Lung (tissue), 12 donors: ENCODE measurements around the gene OPHN1. TPM values are rescaled to one million over a fixed set of nuclear protein-coding genes. Genes with fewer than 3 reads are reported as not detected.

Source experiments
- ATAC-seq: fragments of 200-7000 bp; cut with Tn5 transposase; one replicate; pipeline ENCODE4 v1.9.1; 2020; ENCODE audit warnings: moderate number of reproducible peaks; ENCODE audit not compliant: insufficient read depth, low FRiP score
- DNase-seq, 3 donors: peaks; one replicate each; pipeline ENCODE4 v3.0.0-alpha.2; 2013 to 2017
- H3K27ac ChIP-seq, 2 donors: one replicate each; pipeline ENCODE4 v1.5.1; 2013; ENCODE audit warnings: mild to moderate bottlenecking in 2 of 2, moderate library complexity in 2 of 2, control low read depth in 1 of 2, inconsistent platforms in 1 of 2, low read depth in 1 of 2, low read length in 1 of 2
- H3K27me3 ChIP-seq, 3 donors: one replicate each; pipeline ENCODE4 v1.5.1; 2013; ENCODE audit warnings: low read length in 2 of 3; ENCODE audit not compliant: control insufficient read depth in 3 of 3, insufficient read depth in 3 of 3
- H3K36me3 ChIP-seq, 4 donors: one replicate each; pipeline ENCODE4 v1.5.1; 2013; ENCODE audit warnings: low read length in 4 of 4, mild to moderate bottlenecking in 1 of 4, moderate library complexity in 1 of 4; ENCODE audit not compliant: control insufficient read depth in 4 of 4, insufficient read depth in 4 of 4
- H3K4me1 ChIP-seq, 5 donors: one replicate each; pipeline ENCODE4 v1.5.1; 2013; ENCODE audit warnings: low read length in 5 of 5, mild to moderate bottlenecking in 2 of 5, moderate library complexity in 1 of 5; ENCODE audit not compliant: control insufficient read depth in 5 of 5, insufficient read depth in 5 of 5
- H3K4me3 ChIP-seq: one replicate; pipeline ENCODE4 v1.5.1; 2013; ENCODE audit warnings: mild to moderate bottlenecking, control low read depth, moderate library complexity
- H3K9ac ChIP-seq, 2 donors: one replicate each; pipeline ENCODE4 v1.5.1; 2013; ENCODE audit warnings: low read length in 2 of 2, control low read depth in 1 of 2; ENCODE audit not compliant: insufficient read depth in 1 of 2
- H3K9me3 ChIP-seq, 4 donors: one replicate each; pipeline ENCODE4 v1.5.1; 2013; ENCODE audit warnings: low read length in 3 of 4, mild to moderate bottlenecking in 1 of 4, moderate library complexity in 1 of 4; ENCODE audit not compliant: control insufficient read depth in 4 of 4, insufficient read depth in 3 of 4
- CTCF ChIP-seq: IDR thresholded peaks from 2 replicates; pipeline ENCODE4 v1.5.1; 2012; ENCODE audit warnings: mild to moderate bottlenecking; ENCODE audit errors: control extremely low read depth, extremely low read depth
- WGBS, 2 donors: extraction: QIAGEN DNeasy Blood & Tissue Kit; methylation state at CpG; one replicate each; pipeline ENCODE4 v1.1.7; 2013; 5-methylcytosine and 5-hydroxymethylcytosine counted together
- polyA plus RNA-seq, 2 donors: library from polyadenylated mRNA; stranded (reverse); fragments of 200-250 nt; gene quantifications; one replicate each; pipeline ENCODE4 v1.2.1, GENCODE V29; 2013
- total RNA-seq, 2 donors: library from RNA; depleted of rRNA in 1 of 2; stranded (reverse); fragments of >200 nt in 1 of 2; gene quantifications; one replicate each; pipeline ENCODE4 v1.2.1, GENCODE V29; 2014 to 2021
- donor health status: control.
- donor health status: control.
- donor health status: Bipolar disorder and iron deficiency.
- donor health status: healthy.
- donor health status: DM: yes; HTN: yes; CAD: no.

The OPHN1 gene
- total and polyA plus RNA-seq, 4 donors: 1.1 to 22.0 (median 6.8) TPM

GRCh38 chrX:68416592-68416991 is 16.7 kb downstream of the OPHN1 start:
- Histone ChIP-seq H3K36me3 (no peaks in the 10 kb centered on the region), H3K27ac (no peak overlapping the region), H3K9ac (no peak overlapping the region), H3K4me3 (no peak overlapping the region), H3K4me1 (peaks cover 0 to 16% (median 0%) of the 10 kb centered on the region in 5 donors), H3K27me3 (no peaks in the 10 kb centered on the region), H3K9me3 (no peaks in the 10 kb centered on the region)
- WGBS, 2 donors: 38 to 52% methylated on average over 3 of the region's 3 CpGs
- ATAC-seq (peak; percentile 45), DNase-seq (no peak)
- no peak for TF ChIP-seq CTCF

GRCh38 chrX:68415316-68415715 is 18.0 kb downstream of the OPHN1 start:
- H3K27me3 ChIP-seq: peaks cover 0 to 1% (median 0%) of the 10 kb centered on the region in 3 donors
- H3K9ac ChIP-seq: no peak overlapping the region
- H3K9me3 ChIP-seq: no peaks in the 10 kb centered on the region
- no peak overlapping the region for H3K27ac ChIP-seq
- DNase-seq: peak in 2 of 3 donors; percentile 26 to 34
- H3K4me3 ChIP-seq: no peak overlapping the region
- peaks cover 0 to 16% (median 0%) of the 10 kb centered on the region in 5 donors for H3K4me1 ChIP-seq
- no peak for ATAC-seq
- WGBS, 2 donors: 9 to 42% methylated on average over 1 of the region's 1 CpG
- TF ChIP-seq CTCF: no peak
- no peaks in the 10 kb centered on the region for H3K36me3 ChIP-seq

GRCh38 chrX:68413254-68413653 is 20.0 kb downstream of the OPHN1 start:
- ATAC-seq (no peak), DNase-seq (no peak)
- WGBS, 2 donors: 73 to 97% methylated on average over 3 of the region's 3 CpGs
- no peak overlapping the region for H3K27ac ChIP-seq
- H3K4me1 ChIP-seq: peaks cover 0 to 22% (median 2%) of the 10 kb centered on the region in 5 donors
- TF ChIP-seq CTCF: no peak
- H3K9ac ChIP-seq: no peak overlapping the region
- peaks cover 0 to 3% (median 0%) of the 10 kb centered on the region in 3 donors for H3K27me3 ChIP-seq
- no peaks in the 10 kb centered on the region for H3K9me3 ChIP-seq
- H3K4me3 ChIP-seq: no peak overlapping the region
- H3K36me3 ChIP-seq: no peaks in the 10 kb centered on the region

GRCh38 chrX:68411729-68412128 is 21.6 kb downstream of the OPHN1 start:
- DNase-seq (no peak), ATAC-seq (no peak)
- no peak overlapping the region for H3K4me3 ChIP-seq
- H3K9ac ChIP-seq: no peak overlapping the region
- peaks cover 0 to 3% (median 0%) of the 10 kb centered on the region in 3 donors for H3K27me3 ChIP-seq
- 63 to 91% methylated on average over 3 of the region's 3 CpGs for WGBS, 2 donors
- TF ChIP-seq CTCF: no peak
- no peaks in the 10 kb centered on the region for H3K9me3 ChIP-seq
- no peak overlapping the region for H3K27ac ChIP-seq
- no peaks in the 10 kb centered on the region for H3K36me3 ChIP-seq
- peaks cover 0 to 21% (median 0%) of the 10 kb centered on the region in 5 donors for H3K4me1 ChIP-seq
